Suprapubic skin (tissue), 3 donors: ENCODE measurements around the gene RNPC3.

Experiments used
- CTCF ChIP-seq, 2 donors: fragments of 200-600 bp in 1 of 2; fragments of 450-650 bp in 1 of 2; sonication (generic) in 1 of 2; IDR thresholded peaks; one replicate each; pipeline ENCODE4 v1.5.1; 2016 to 2019; ENCODE audit warnings: antibody characterized with exemption in 2 of 2, mild to moderate bottlenecking in 1 of 2, moderate library complexity in 1 of 2
- POLR2A ChIP-seq, 2 donors: fragments of 450-650 bp; IDR thresholded peaks; one replicate each; pipeline ENCODE4 v1.6.1; 2017; ENCODE audit warnings: antibody characterized with exemption in 2 of 2, mild to moderate bottlenecking in 2 of 2, moderate library complexity in 2 of 2

GRCh38 chr1:103547840-103548239 lies 22.3 kb downstream of the RNPC3 start:
- no peak for TF ChIP-seq CTCF (IDR thresholded peaks at IDR 0.05)
- TF ChIP-seq POLR2A (IDR thresholded peaks at IDR 0.05), result no peak
